Activated CD8-positive, alpha-beta T cell treated with anti-CD3 and anti-CD28 coated beads, Interleukin-2, amount 10 ng/mL, durations not matched to agents 7 days and 5 days (primary cell): ENCODE data around the gene TMEM145. TPM values are rescaled to one million over a fixed set of nuclear protein-coding genes. Genes with fewer than 3 reads are reported as not detected.

Experiments
- ATAC-seq: fragments of 150-1000 bp; cut with Tn5 transposase; one replicate; pipeline ENCODE4 v1.10.0; 2021; ENCODE audit warnings: moderate library complexity
- CTCF ChIA-PET: fragments of 350-600 bp; sonication (Branson Sonifier 250); formaldehyde crosslinking; loops from one replicate; lab custom pipeline; 2021; ENCODE audit warnings: antibody characterized with exemption; lab: Charles Lee
- POLR2A ChIA-PET: fragments of 350-600 bp; sonication (Branson Sonifier 250); formaldehyde crosslinking; loops from one replicate; lab custom pipeline; 2021; ENCODE audit warnings: antibody characterized with exemption; lab: Charles Lee
- DNase-seq: peaks from one replicate; pipeline ENCODE4 v3.0.0-alpha.2; 2020
- H3K27ac Mint-ChIP-seq: one replicate; pipeline ENCODE4 v1.8.0; 2021; ENCODE audit warnings: mild to moderate bottlenecking, mixed read lengths
- H3K27me3 Mint-ChIP-seq: one replicate; pipeline ENCODE4 v1.8.0; 2021; ENCODE audit warnings: low read depth, mixed read lengths
- H3K36me3 Mint-ChIP-seq: one replicate; pipeline ENCODE4 v1.8.0; 2021; ENCODE audit warnings: low read depth, mixed read lengths
- H3K4me1 Mint-ChIP-seq: one replicate; pipeline ENCODE4 v1.8.0; 2021; ENCODE audit warnings: low read depth, mixed read lengths
- H3K4me3 Mint-ChIP-seq: one replicate; pipeline ENCODE4 v1.8.0; 2021; ENCODE audit warnings: mild to moderate bottlenecking, mixed read lengths
- H3K9me3 Mint-ChIP-seq: one replicate; pipeline ENCODE4 v1.8.0; 2022; ENCODE audit warnings: mixed read lengths; ENCODE audit not compliant: insufficient read depth
- total RNA-seq, 2 experiments: library from RNA; stranded (reverse); gene quantifications; one replicate each; pipeline ENCODE4 v1.2.3, GENCODE V29; 2021

Gene TMEM145
- total RNA-seq, 2 experiments from 2014 or later: 0.37 TPM; not detected in 1

DNA sequence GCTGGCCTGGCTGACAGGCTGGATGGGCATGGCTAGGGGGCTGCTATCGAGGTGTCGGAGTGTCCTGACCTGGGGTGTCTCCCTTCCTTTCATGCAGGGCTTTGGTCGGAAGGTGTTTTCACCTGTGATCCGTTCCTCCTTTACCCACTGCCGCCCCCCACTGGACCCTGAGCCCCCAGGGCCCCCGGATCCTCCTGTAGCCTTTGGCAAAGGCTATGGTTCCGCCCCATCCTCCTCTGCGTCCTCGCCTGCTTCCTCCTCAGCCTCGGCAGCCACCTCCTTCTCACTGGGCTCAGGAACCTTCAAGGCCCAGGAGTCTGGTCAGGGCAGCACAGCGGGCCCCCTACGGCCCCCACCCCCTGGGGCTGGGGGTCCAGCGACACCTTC, 23.0 kb upstream of the TMEM145 start:
- Mint-ChIP-seq H3K4me1 (peaks cover 18% of the 10 kb centered on the region), H3K9me3 (no peaks in the 10 kb centered on the region), H3K27me3 (no peaks in the 10 kb centered on the region), H3K36me3 (peaks cover 35% of the 10 kb centered on the region), H3K4me3 (no peak overlapping the region), H3K27ac (no peak overlapping the region)
- no peak for DNase-seq
- CTCF ChIA-PET: interaction anchor here (1.2 kb wide), 1 partner anchor 180 kb away, joined by 3 read pairs; no protein-coding TSS in a partner anchor
- no peak for ATAC-seq
- POLR2A ChIA-PET: no interaction called here

DNA sequence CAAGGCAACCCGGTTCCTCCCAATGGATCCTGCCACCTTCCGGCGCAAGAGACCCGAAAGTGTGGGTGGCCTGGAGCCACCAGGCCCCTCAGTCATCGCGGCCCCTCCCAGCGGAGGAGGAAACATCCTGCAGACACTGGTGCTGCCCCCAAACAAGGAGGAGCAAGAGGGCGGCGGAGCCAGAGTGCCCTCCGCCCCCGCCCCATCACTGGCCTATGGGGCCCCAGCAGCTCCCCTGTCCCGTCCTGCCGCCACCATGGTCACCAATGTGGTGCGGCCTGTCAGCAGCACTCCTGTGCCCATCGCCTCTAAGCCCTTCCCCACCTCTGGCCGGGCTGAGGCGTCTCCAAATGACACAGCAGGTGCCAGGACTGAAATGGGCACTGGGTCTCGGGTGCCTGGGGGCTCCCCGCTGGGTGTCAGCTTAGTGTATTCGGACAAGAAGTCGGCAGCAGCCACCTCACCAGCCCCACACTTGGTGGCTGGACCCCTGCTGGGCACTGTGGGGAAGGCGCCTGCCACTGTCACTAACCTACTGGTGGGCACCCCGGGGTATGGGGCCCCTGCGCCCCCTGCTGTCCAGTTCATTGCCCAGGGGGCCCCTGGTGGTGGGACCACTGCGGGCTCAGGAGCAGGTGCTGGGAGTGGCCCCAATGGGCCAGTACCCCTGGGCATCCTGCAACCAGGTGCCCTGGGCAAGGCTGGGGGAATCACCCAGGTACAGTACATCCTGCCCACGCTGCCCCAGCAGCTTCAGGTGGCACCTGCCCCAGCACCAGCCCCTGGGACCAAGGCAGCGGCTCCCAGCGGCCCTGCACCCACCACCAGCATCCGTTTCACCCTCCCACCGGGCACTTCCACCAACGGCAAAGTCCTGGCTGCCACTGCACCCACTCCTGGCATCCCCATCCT, 22.3 kb upstream of the TMEM145 start:
- ChIA-PET POLR2A (no interaction called here), CTCF (interaction anchor here (1.2 kb wide), 1 partner anchor 181 kb away, joined by 3 read pairs; no protein-coding TSS in a partner anchor)

DNA sequence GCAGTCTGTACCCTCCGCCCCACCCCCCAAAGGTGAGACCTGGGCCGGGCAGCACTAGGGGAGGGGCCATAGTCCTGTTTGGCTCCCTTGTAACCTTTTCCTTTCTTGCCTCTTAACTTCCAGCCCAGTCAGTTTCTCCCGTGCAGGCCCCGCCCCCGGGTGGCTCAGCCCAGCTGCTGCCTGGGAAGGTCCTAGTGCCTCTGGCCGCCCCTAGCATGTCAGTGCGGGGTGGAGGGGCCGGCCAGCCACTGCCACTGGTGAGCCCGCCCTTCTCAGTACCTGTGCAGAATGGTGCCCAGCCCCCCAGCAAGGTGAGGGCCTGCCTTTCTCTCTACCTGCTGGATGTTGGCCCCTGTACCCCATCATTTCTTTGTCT, 21.7 kb upstream of the TMEM145 start:
- ChIA-PET POLR2A (no interaction called here), CTCF (interaction anchor here (1.2 kb wide), 1 partner anchor 181 kb away, joined by 3 read pairs; no protein-coding TSS in a partner anchor)
- H3K4me3 Mint-ChIP-seq: no peak overlapping the region
- H3K9me3 Mint-ChIP-seq: no peaks in the 10 kb centered on the region
- DNase-seq (no peak), ATAC-seq (no peak)
- peaks cover 8% of the 10 kb centered on the region for H3K4me1 Mint-ChIP-seq
- peaks cover 40% of the 10 kb centered on the region for H3K36me3 Mint-ChIP-seq
- H3K27ac Mint-ChIP-seq: peak overlapping the region; percentile 11
- no peaks in the 10 kb centered on the region for H3K27me3 Mint-ChIP-seq

More for the DNA sequence above, 22.3 kb upstream of the TMEM145 start:
- peaks cover 36% of the 10 kb centered on the region for H3K36me3 Mint-ChIP-seq
- no peak overlapping the region for H3K27ac Mint-ChIP-seq
- H3K4me1 Mint-ChIP-seq: peaks cover 12% of the 10 kb centered on the region
- no peak overlapping the region for H3K4me3 Mint-ChIP-seq
- H3K9me3 Mint-ChIP-seq: no peaks in the 10 kb centered on the region
- ATAC-seq (peak; percentile 75), DNase-seq (peak; percentile 65)
- H3K27me3 Mint-ChIP-seq: no peaks in the 10 kb centered on the region

DNA sequence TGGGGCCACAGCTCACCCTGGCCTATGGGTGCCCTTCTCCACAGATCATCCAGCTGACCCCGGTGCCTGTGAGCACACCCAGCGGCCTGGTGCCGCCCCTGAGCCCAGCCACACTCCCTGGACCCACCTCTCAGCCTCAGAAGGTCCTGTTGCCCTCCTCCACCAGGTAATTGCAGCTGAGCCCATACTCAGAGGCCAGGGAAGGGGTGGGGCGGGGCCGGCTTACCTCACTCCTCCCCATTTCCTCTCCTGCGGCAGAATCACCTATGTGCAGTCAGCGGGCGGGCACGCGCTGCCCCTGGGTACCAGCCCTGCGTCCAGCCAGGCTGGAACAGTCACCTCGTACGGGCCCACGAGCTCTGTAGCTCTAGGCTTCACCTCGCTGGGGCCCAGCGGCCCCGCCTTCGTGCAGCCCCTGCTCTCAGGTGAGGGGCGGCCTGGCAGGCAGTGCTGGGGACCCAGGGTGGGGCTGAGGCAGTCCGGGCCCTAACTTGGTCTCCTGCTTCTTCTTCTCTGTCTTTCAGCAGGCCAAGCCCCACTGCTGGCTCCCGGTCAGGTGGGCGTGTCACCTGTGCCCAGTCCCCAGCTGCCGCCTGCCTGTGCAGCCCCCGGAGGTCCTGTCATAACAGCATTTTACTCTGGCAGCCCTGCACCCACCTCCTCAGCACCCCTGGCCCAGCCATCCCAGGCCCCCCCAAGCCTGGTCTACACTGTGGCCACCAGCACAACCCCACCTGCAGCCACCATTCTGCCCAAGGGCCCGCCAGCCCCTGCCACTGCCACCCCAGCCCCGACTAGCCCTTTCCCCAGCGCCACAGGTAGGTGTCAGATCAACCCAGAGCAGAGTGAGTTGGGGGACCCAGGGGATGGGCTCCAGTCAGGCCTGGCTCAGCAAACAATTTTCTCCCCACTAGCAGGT, 20.8 kb upstream of the TMEM145 start:
- DNase-seq: no peak
- Mint-ChIP-seq H3K4me3 (no peak overlapping the region), H3K27ac (no peak overlapping the region), H3K4me1 (peaks cover 8% of the 10 kb centered on the region), H3K36me3 (peaks cover 40% of the 10 kb centered on the region), H3K9me3 (no peaks in the 10 kb centered on the region), H3K27me3 (no peaks in the 10 kb centered on the region)
- CTCF ChIA-PET: interaction anchor here (2.5 kb wide), 1 partner anchor 184 kb away, joined by 7 read pairs; no protein-coding TSS in a partner anchor
- ATAC-seq: no peak
- POLR2A ChIA-PET: no interaction called here

DNA sequence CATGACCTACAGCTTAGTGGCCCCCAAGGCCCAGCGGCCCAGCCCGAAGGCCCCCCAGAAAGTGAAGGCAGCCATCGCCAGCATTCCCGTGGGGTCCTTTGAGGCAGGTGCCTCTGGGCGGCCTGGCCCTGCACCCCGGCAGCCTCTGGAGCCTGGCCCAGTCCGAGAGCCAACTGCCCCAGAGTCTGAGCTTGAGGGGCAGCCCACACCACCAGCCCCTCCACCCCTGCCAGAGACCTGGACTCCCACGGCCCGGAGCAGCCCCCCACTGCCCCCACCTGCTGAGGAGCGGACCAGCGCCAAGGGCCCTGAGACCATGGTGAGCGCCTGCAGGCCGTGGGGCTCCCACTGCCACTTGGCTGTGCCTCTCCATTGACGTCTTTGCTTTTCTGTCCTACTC, 20.1 kb upstream of the TMEM145 start:
- ChIA-PET CTCF (interaction anchor here (1.4 to 2.5 kb wide), 2 partner anchors 50 to 184 kb away, joined by 4 to 7 read pairs; no protein-coding TSS in a partner anchor), POLR2A (no interaction called here)
- no peaks in the 10 kb centered on the region for H3K9me3 Mint-ChIP-seq
- H3K4me1 Mint-ChIP-seq: peaks cover 8% of the 10 kb centered on the region
- H3K27me3 Mint-ChIP-seq: no peaks in the 10 kb centered on the region
- DNase-seq (no peak), ATAC-seq (no peak)
- no peak overlapping the region for H3K4me3 Mint-ChIP-seq
- H3K36me3 Mint-ChIP-seq: peaks cover 39% of the 10 kb centered on the region
- no peak overlapping the region for H3K27ac Mint-ChIP-seq

DNA sequence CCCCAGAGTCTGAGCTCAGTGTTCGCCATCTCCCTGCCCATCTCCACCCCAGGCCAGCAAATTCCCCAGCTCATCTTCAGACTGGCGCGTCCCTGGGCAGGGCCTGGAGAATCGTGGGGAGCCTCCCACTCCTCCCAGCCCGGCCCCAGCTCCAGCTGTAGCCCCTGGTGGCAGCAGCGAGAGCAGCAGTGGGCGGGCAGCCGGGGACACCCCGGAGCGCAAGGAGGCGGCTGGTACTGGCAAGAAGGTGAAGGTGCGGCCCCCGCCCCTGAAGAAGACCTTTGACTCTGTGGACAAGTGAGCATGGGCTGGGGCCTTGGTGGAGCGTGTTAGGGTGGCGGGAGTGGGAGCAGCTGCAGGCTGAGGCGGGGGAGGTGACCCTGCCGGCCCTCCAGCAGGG, 19.6 kb upstream of the TMEM145 start:
- Mint-ChIP-seq H3K36me3 (peaks cover 37% of the 10 kb centered on the region), H3K4me3 (no peak overlapping the region), H3K27me3 (no peaks in the 10 kb centered on the region), H3K4me1 (peaks cover 8% of the 10 kb centered on the region), H3K9me3 (no peaks in the 10 kb centered on the region), H3K27ac (no peak overlapping the region)
- ATAC-seq (no peak), DNase-seq (no peak)
- ChIA-PET POLR2A (no interaction called here), CTCF (interaction anchor here (1.4 to 2.5 kb wide), 2 partner anchors 50 to 185 kb away, joined by 4 to 7 read pairs; no protein-coding TSS in a partner anchor)

DNA sequence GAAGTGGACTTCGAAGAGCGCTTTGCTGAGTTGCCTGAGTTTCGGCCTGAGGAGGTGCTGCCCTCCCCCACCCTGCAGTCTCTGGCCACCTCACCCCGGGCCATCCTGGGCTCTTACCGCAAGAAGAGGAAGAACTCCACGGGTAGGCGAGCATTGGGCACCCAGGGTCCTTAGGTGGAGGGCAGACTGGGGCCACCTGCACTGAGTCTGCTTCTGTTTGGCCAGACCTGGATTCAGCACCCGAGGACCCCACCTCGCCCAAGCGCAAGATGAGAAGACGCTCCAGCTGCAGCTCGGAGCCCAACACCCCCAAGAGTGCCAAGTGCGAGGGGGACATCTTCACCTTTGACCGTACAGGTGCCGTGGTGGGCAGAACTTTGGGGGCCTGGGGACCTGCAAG, 19.2 kb upstream of the TMEM145 start:
- no peak for ATAC-seq
- Mint-ChIP-seq H3K4me1 (peaks cover 8% of the 10 kb centered on the region), H3K27ac (no peak overlapping the region), H3K9me3 (no peaks in the 10 kb centered on the region), H3K27me3 (no peaks in the 10 kb centered on the region), H3K4me3 (no peak overlapping the region), H3K36me3 (peaks cover 37% of the 10 kb centered on the region)
- POLR2A ChIA-PET: no interaction called here
- CTCF ChIA-PET: interaction anchor here (1.4 to 2.5 kb wide), 2 partner anchors 51 to 185 kb away, joined by 4 to 7 read pairs; no protein-coding TSS in a partner anchor
- no peak for DNase-seq

DNA sequence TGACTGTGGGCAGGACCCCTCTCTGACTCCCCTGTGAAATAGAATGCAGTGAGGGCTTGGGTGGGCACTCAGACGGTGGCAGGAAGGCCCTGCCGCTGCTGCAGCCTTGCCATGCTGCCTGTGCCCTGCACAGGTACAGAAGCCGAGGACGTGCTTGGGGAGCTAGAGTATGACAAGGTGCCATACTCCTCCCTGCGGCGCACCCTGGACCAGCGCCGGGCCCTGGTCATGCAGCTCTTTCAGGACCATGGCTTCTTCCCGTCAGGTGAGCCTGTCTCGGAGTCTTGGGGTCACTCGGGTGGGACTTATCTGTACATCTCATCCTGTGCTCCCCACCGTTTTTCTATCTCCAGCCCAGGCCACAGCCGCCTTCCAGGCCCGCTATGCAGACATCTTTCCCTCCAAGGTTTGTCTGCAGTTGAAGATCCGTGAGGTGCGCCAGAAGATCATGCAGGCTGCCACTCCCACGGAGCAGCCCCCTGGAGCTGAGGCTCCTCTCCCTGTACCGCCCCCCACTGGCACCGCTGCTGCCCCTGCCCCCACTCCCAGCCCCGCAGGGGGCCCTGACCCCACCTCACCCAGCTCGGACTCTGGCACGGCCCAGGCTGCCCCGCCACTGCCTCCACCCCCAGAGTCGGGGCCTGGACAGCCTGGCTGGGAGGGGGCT, 18.5 kb upstream of the TMEM145 start:
- Mint-ChIP-seq H3K4me1 (peaks cover 8% of the 10 kb centered on the region), H3K36me3 (peaks cover 33% of the 10 kb centered on the region), H3K27me3 (no peaks in the 10 kb centered on the region), H3K9me3 (no peaks in the 10 kb centered on the region), H3K27ac (peak overlapping the region; percentile 15), H3K4me3 (no peak overlapping the region)
- DNase-seq (no peak), ATAC-seq (no peak)
- ChIA-PET CTCF (interaction anchor here (1.3 to 2.5 kb wide), 5 partner anchors 9 to 186 kb away, joined by 3 to 14 read pairs (median 11); partner anchors contain the start of gene GSK3A), POLR2A (no interaction called here)

DNA sequence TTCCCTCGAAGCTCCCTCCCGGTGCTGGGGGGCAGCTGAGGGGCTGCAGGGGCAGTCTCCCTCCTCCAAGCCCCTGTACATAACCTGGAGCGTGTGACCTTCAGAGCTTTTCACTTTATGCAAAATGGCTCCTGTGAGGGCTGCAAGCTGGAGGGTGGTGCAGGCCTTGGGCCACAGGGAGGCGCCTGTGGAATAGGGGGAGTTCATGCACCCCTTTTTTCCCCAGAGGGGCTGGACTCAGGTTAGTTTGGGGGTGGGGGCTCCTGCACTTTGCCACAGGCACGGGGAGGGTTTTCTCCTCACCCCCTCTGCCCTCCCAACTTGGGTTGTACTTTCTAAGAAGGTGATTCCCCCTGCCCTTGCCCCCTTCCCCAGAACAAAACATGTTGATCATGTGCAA, 17.8 kb upstream of the TMEM145 start:
- no peaks in the 10 kb centered on the region for H3K27me3 Mint-ChIP-seq
- H3K4me1 Mint-ChIP-seq: peaks cover 8% of the 10 kb centered on the region
- ChIA-PET POLR2A (no interaction called here), CTCF (interaction anchor here (1.3 to 2.4 kb wide), 5 partner anchors 10 to 163 kb away, joined by 3 to 14 read pairs (median 12); partner anchors contain the start of genes GSK3A and POU2F2)
- DNase-seq (no peak), ATAC-seq (no peak)
- peaks cover 38% of the 10 kb centered on the region for H3K36me3 Mint-ChIP-seq
- no peaks in the 10 kb centered on the region for H3K9me3 Mint-ChIP-seq
- H3K4me3 Mint-ChIP-seq: no peak overlapping the region
- no peak overlapping the region for H3K27ac Mint-ChIP-seq

DNA sequence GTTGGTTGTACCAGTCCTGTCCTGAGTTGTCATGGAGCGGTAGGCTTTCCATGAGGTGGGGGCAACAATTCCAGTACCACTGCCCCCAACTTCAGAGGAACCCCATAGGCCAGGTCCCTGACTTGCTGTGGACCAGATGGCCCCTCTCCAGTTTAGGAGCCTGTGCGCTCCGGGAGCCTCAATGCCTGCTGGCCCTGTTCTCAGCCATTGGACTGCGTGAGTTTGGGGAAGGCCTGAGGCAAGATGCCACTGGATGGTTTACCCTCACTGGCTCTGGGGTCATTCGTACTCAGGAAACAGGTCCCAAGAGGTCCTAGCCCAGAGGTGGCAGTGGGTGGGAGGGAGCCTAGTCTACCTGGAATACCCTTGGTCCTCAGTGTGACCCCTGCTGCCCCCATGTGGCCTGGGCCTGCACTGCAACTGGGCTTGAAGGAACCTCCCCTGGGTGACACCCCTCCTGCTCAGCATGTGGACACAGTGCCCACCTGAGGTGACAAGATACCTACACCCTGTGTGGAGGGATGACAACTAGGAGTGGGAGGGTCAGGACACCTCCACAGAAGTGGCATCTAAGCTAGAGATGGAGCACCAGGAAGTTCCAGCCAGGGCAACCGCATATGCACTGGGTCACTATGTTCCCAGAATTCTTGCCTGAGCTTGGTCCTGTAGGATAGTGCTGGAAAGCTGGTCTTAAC, 17.1 kb upstream of the TMEM145 start:
- H3K27me3 Mint-ChIP-seq: no peaks in the 10 kb centered on the region
- CTCF ChIA-PET: interaction anchor here (0.6 to 3.2 kb wide), 13 partner anchors 8 to 187 kb away, joined by 3 to 19 read pairs (median 4); partner anchors contain the start of genes GSK3A and POU2F2

More for the DNA sequence above, 17.1 kb upstream of the TMEM145 start:
- H3K4me1 Mint-ChIP-seq: peaks cover 10% of the 10 kb centered on the region
- POLR2A ChIA-PET: no interaction called here
- H3K4me3 Mint-ChIP-seq: no peak overlapping the region
- peaks cover 38% of the 10 kb centered on the region for H3K36me3 Mint-ChIP-seq
- peak; percentile 86 for ATAC-seq
- no peaks in the 10 kb centered on the region for H3K9me3 Mint-ChIP-seq
- H3K27ac Mint-ChIP-seq: no peak overlapping the region
- DNase-seq: peak; percentile 92
